ENCODE data around the gene AP1S3.

GRCh38 chr2:223856021-223856420 is 18.6 kb upstream of the AP1S3 start:
- no peak for TF ChIP-seq YY1 (IDR thresholded peaks at IDR 0.05; ENCODE audit: insufficient read depth, insufficient read length)
- no peak for TF ChIP-seq ZNF274 (IDR thresholded peaks at IDR 0.05; ENCODE audit: low read depth, low read length)

Measured in NT2/D1 (cell line).